Muscle layer of duodenum (tissue), 2 donors: ENCODE data around the gene CNGB1.
A peak's percentile ranks its signal among the peaks of the same experiment; 100 is the strongest.

Source experiments
- H3K27ac ChIP-seq: one replicate; pipeline ENCODE4 v1.7.0; 2013; ENCODE audit warnings: mild to moderate bottlenecking, low read length
- H3K27me3 ChIP-seq: one replicate; pipeline ENCODE4 v1.7.0; 2013; ENCODE audit warnings: low read depth, mild to moderate bottlenecking, control low read depth, low read length
- H3K36me3 ChIP-seq, 2 donors: one replicate each; pipeline ENCODE4 v1.7.0; 2013; ENCODE audit warnings: low read length in 2 of 2, control low read depth in 1 of 2, mild to moderate bottlenecking in 1 of 2; ENCODE audit not compliant: insufficient read depth in 2 of 2, control insufficient read depth in 1 of 2
- H3K4me1 ChIP-seq, 2 donors: one replicate each; pipeline ENCODE4 v1.7.0; 2013; ENCODE audit warnings: low read length in 2 of 2, mild to moderate bottlenecking in 2 of 2, control low read depth in 1 of 2, moderate library complexity in 1 of 2; ENCODE audit not compliant: insufficient read depth in 2 of 2, control insufficient read depth in 1 of 2
- H3K4me3 ChIP-seq, 2 donors: one replicate each; pipeline ENCODE4 v1.7.0; 2013; ENCODE audit warnings: low read length in 2 of 2, low read depth in 1 of 2, mild to moderate bottlenecking in 1 of 2
- H3K9me3 ChIP-seq, 2 donors: one replicate each; pipeline ENCODE4 v1.7.0; 2013; ENCODE audit warnings: low read length in 2 of 2, control low read depth in 1 of 2, mild to moderate bottlenecking in 1 of 2; ENCODE audit not compliant: control insufficient read depth in 1 of 2
- donor health status: healthy.

The CNGB1 gene

DNA sequence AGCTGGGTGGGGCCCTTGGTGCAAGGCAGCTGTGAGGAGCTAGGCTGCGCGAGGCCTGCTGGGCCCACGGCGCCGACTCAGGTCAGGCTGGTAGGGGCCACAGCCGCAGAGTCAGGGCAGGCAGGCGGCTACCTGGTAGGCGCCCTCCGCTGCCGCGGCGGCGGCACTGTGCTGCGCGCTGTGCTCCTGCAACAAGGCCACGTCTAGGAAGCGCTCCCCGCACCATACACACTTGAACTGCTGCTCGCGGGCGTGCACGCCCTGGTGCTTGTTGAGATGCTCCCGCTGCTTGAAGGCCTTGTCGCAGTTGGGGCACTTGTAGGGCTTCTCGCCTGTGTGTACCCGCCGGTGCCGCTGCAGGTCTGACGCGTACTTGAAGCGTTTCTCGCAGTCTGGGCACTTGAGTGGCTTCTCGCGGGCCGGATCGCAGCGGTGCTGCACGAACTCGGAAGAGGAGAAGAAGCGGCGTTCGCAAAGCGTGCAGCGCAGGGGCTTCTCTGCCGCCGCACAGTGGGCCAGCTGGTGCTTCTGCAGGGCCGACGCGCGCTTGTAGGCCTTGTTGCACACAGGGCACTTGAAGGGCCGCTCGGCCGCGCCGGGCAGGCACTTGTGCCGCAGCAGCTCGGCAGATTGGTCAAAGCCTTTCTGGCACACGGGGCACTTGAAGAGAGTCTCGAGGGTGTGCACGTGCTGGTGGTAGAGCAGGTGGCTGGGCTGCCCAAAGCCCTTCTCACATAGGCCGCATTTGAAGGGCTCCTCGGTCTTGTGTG, 25.7 kb upstream of the CNGB1 start:
- H3K4me3 ChIP-seq = no peak overlapping the region
- no peaks in the 10 kb centered on the region for H3K9me3 ChIP-seq
- peaks cover 8 to 19% of the 10 kb centered on the region in 2 donors for H3K4me1 ChIP-seq
- peaks cover 9 to 40% of the 10 kb centered on the region in 2 donors for H3K36me3 ChIP-seq
- no peaks in the 10 kb centered on the region for H3K27me3 ChIP-seq
- H3K27ac ChIP-seq = no peak overlapping the region

DNA sequence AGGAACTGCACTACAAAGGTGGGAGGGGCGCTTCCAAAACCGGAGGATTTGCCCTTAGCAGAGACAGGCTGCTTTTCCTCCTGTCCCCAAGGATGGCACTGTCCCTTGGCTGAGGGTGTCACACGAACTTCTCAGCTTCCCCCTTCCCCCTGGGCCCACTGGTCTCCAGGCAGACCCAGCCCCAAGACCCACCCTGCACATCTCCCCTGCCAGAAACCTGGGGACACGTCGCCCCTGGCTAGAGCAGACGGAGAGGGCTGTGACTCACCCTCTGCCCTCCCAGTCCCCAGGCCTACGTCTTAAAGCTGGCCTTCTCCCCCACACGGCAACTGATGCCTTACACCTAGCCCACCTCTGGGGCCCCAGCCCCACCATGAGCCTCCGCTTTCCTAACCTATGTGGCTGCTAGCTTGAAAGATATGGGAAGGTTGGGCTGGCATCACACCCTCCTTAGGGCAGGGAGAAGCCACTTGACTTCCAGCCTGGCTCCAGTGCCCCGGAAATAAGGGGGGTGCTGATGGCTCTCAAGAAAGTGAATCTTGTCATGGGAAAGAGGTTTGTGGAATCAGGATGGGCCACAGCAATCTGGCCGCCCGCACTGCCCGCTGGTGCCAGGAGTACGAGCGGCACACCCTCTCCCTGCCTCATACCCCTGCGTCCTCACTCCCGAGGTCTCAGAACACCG, 24.9 kb upstream of the CNGB1 start:
- peaks cover 8 to 19% of the 10 kb centered on the region in 2 donors for H3K4me1 ChIP-seq
- no peak overlapping the region for H3K4me3 ChIP-seq
- no peaks in the 10 kb centered on the region for H3K9me3 ChIP-seq
- no peak overlapping the region for H3K27ac ChIP-seq
- H3K36me3 ChIP-seq = peaks cover 9 to 40% of the 10 kb centered on the region in 2 donors
- no peaks in the 10 kb centered on the region for H3K27me3 ChIP-seq

DNA sequence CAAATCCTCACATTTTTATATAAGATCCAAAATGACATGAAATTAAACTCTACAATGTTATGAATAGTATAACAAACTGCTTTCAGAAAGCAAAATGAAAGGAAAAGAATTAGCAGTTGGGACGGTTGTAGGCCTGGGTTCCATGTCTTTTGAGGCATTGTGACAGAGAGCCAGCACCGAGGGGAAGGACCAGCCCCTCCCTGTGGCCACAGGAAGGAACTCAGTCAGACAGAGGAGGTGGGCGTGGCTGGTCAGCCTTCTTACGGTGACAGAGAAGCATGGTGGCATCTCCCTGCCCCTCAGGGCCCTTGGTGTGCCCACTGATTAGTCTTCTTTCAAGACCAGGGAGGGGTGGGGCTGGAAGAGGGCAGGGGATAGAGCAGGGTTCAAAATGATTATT, 23.9 kb upstream of the CNGB1 start:
- no peak overlapping the region for H3K27ac ChIP-seq
- no peaks in the 10 kb centered on the region for H3K27me3 ChIP-seq
- no peaks in the 10 kb centered on the region for H3K9me3 ChIP-seq
- peaks cover 8 to 17% of the 10 kb centered on the region in 2 donors for H3K4me1 ChIP-seq
- no peak overlapping the region for H3K4me3 ChIP-seq
- peaks cover 9 to 40% of the 10 kb centered on the region in 2 donors for H3K36me3 ChIP-seq

DNA sequence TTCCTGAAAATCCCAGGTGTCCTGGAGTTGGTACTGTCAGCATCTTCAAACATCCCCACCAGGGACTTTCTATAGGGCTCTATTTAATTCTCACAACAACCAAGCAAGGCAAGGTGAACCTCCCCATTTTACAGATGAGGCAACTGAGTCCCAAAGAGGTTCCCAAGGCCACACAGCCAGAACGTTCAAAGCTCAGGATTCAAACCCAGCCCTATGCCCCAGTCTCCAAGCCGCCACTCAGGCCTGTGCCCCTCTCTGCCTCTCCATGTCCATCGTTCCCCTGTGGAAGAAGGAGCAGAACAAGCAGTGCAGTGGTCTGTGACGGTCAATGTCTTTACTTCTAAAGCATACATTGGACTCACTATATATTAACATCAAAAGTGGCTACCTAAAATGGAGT, 23.4 kb upstream of the CNGB1 start:
- Histone ChIP-seq H3K4me3 (no peak overlapping the region), H3K27me3 (no peaks in the 10 kb centered on the region), H3K36me3 (peaks cover 9 to 40% of the 10 kb centered on the region in 2 donors), H3K9me3 (no peaks in the 10 kb centered on the region), H3K4me1 (peaks cover 7 to 13% of the 10 kb centered on the region in 2 donors), H3K27ac (no peak overlapping the region)

DNA sequence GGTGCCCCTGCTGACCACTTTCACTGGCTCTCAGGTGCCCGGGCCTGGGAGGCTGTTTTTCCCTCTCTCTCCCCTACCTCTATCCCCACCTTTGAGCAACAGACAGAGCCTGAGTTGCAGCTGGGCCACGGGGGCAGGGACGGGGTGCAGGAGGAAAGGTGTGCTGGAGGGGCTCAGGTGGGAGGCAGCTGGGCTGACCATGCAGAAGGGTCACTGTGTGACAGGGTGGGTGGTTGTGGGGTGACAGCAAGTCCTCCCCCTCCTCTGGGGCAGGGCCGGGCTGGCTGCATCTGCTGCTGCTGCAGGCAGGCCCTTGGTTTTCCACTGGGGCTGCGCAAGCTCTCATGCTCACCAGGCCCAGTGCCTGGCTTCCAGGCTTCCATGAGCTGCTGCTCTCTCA, 23.0 kb upstream of the CNGB1 start:
- Histone ChIP-seq H3K27ac (no peak overlapping the region), H3K4me3 (no peak overlapping the region), H3K9me3 (no peaks in the 10 kb centered on the region), H3K27me3 (no peaks in the 10 kb centered on the region), H3K36me3 (peaks cover 9 to 40% of the 10 kb centered on the region in 2 donors), H3K4me1 (peaks cover 2 to 9% of the 10 kb centered on the region in 2 donors)

DNA sequence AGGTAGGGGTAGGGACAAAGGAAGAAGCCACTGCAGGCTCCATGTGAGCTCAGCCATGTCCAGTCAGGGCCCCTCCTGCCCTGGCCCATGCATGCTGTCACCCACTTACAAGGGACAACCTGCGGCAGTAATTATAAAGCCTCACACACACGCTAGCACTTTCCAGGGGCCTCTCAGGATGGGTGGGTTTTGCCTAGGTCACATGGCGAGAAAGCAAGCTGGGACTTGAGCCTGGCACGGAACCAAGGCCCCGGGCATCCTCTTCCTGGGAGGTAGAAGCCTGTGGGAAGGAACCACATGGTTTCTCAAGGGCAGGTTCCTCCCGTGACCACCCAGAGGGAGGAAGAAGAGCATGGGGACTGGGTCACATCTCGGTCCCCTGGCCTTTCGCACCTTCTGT, 22.5 kb upstream of the CNGB1 start:
- Histone ChIP-seq H3K4me1 (peaks cover 0 to 4% of the 10 kb centered on the region in 2 donors), H3K4me3 (no peak overlapping the region), H3K36me3 (peaks cover 9 to 40% of the 10 kb centered on the region in 2 donors), H3K9me3 (no peaks in the 10 kb centered on the region), H3K27me3 (no peaks in the 10 kb centered on the region), H3K27ac (no peak overlapping the region)

DNA sequence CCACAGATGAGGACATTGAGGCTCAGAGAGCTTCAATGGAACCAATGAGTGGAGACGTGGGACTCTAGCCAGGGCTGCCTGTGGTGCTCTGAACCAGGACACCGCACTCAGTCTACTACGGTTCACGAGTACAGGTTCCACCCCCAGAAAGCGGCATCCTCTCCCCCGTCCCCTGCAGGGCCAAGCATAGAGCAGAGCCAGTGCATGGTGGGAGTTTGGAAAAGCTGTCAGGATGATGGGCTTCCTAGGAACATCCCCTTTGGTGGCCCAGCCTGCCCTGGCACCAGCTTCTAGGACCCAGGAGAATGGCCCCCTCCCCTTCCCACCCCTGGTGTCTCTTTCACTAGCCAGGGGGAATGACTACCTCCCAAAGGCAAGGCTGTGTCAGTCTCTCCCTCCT, 21.2 kb upstream of the CNGB1 start:
- no peaks in the 10 kb centered on the region for H3K4me1 ChIP-seq
- H3K27ac ChIP-seq = no peak overlapping the region
- H3K4me3 ChIP-seq = no peak overlapping the region
- H3K36me3 ChIP-seq = peaks cover 4 to 29% of the 10 kb centered on the region in 2 donors
- H3K27me3 ChIP-seq = no peaks in the 10 kb centered on the region
- H3K9me3 ChIP-seq = no peaks in the 10 kb centered on the region

DNA sequence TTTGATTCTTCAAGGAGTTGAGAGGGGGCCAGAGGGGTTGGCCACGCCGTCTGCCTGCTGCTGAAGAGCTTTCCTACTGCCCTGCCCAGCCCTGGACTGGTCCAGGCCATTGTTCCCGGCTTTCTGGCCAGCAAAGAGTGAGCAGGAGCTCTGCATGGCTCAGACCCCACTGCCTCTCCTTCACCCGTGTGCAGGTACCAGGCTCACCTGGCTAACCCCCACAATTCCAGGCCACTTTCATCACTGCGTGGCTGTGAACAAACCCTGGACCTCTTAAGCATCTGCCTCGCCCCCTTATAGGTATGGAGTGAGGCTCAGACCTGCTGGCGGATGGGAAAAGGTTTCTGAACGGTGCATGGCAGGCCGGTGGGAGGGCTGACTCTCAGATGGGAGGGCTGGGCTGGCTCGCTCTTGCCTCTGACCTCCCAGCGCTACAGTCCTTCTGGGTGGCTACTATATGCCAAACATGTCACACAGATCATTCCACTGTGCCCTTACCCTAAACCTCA, 20.7 kb upstream of the CNGB1 start:
- H3K4me1 ChIP-seq = no peaks in the 10 kb centered on the region
- no peak overlapping the region for H3K27ac ChIP-seq
- no peaks in the 10 kb centered on the region for H3K27me3 ChIP-seq
- peaks cover 4 to 24% of the 10 kb centered on the region in 2 donors for H3K36me3 ChIP-seq
- no peak overlapping the region for H3K4me3 ChIP-seq
- H3K9me3 ChIP-seq = no peaks in the 10 kb centered on the region

DNA sequence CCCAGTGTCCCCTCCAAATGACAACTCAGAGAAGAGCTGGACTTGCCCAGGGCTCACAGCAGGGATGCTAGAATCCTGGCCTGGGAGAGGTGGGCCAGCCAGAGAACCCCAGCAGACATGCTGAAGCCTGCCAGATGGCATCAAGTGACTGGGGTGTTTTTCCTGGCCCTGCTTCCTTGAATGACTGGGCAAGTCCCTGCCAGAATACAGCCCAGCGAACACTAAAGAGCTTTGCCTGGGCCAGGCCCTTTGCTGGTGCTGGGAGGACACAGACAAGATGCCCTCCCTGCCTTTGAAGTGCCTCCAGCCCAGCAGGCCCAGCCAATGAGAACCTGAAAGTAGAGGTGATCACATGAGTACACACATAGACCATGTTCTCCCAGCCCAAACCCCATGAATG, 18.0 kb upstream of the CNGB1 start:
- H3K9me3 ChIP-seq = no peaks in the 10 kb centered on the region
- peaks cover 0 to 4% of the 10 kb centered on the region in 2 donors for H3K36me3 ChIP-seq
- H3K27ac ChIP-seq = no peak overlapping the region
- peaks cover 0 to 10% of the 10 kb centered on the region in 2 donors for H3K4me1 ChIP-seq
- H3K4me3 ChIP-seq = no peak overlapping the region
- H3K27me3 ChIP-seq = no peaks in the 10 kb centered on the region

DNA sequence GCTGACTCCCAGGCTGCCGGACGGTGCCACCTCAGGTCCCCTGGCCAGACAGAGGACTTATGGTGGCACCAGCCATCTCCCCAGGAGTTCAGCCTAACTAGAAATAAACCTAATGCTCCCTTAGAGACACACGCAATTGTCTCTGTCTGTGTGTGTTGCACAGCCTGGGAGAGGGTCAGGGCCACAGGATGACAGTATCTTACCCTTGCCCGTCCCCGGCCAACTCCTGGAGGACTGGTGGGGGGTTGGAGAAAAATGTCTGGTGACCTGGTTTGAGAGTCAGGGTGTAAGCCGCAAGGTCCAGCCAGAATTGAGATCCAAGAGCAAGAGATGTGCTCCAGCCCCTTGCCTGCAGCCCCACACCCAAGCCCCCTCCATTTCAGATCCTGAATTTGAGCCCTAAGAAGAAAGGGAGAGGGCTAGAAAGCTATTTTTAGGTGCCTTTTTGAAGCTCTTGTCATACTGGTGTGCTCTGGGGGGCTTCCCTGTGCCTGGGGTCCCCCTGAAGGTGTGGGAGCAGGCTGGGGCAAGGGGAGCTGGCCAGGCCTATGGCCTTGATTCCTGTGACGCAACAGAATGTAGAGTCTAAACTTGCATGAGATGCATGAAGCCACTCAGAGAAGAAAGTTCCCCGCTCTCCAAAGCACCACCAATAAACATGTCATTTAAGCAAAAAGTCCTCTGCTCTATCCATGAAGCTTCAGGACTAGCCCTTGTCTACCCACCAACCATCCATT, 16.7 kb upstream of the CNGB1 start:
- H3K36me3 ChIP-seq = no peaks in the 10 kb centered on the region
- no peak overlapping the region for H3K4me3 ChIP-seq
- peaks cover 0 to 10% of the 10 kb centered on the region in 2 donors for H3K4me1 ChIP-seq
- no peaks in the 10 kb centered on the region for H3K27me3 ChIP-seq
- no peaks in the 10 kb centered on the region for H3K9me3 ChIP-seq
- H3K27ac ChIP-seq = no peak overlapping the region

DNA sequence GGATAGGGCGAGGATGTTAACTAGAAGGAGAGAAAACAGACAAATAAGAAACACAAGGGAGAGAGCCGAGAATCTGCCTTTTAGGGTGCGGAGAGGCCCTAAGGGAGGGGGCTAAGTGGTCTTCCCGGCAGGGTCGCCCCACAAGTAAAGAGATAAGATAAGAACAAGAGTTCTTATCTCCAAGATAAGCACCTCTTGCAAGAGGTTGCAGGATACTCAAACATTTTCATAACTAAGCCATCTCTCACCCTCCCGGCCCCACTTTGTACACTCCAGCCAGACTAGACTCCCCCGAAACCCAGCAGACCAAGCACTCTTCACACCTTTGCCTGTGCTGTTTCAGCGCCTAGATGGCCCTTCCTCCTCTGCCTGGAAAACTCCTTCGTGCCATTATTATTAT, 15.3 kb upstream of the CNGB1 start:
- Histone ChIP-seq H3K4me3 (peak overlapping the region in 1 of 2 donors; percentile 60), H3K27me3 (no peaks in the 10 kb centered on the region), H3K4me1 (peaks cover 0 to 10% of the 10 kb centered on the region in 2 donors), H3K27ac (no peak overlapping the region), H3K9me3 (no peaks in the 10 kb centered on the region), H3K36me3 (no peaks in the 10 kb centered on the region)
